Measurements from ENCODE around the gene RAVER1.

DNA sequence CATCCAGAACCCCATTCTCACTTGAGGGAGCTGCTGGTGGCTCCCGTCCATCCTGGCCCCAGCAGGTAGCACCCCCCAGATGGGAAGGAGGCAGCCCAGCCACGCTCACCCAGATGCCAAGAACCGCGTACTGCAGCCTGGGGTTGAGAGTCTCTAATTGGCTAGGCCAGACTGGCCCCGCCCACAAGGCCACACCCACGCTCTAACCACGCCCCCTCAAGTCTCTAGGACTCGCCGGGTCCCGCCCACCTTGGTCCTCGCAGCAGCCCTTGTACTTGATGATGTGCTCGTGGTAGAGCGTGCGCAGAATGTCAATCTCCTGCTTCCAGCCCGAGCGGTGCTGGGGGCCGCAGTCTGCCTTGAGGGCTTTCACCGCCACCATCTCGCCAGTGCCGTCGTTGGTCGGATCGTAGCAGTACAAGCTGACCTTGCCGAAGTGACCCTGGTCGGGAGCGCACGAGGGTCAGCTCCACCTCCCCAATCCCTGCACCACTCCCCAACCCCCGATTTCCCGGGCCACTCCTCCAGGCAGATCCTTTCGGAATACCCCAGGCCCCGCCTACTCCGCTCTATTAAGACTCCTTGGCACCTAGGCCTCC lies 20.6 kb upstream of the RAVER1 start:
- TF ChIP-seq CTCF (conservative IDR thresholded peaks at IDR 0.05) (no peak), ZFX (IDR thresholded peaks at IDR 0.05) (no peak)
